ENCODE data around the gene KCNH1. TPM values are rescaled to one million over a fixed set of nuclear protein-coding genes. Genes with fewer than 3 reads are reported as not detected.

KCNH1 gene
- total and polyA plus RNA-seq, 2 experiments from 2014 or later = 0.28 TPM; not detected in 1

DNA sequence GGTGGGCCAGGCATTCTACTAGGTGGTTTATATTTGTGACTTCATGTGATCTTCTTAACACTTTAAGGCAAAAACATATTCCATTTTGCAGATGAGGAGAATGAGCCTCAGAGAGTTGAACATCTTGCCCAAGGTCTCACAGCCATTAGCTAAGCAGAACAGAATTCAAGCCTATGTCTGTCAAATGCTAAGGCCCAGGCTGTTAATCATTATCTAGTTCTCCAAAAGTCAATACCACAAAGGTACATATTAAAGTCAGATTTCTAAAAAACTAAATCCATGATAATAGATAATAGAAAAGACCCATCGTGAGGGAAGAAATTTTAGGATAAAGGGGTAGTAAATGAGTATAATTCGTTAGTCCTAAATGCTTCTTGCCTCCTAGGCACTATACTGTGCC is 234.3 kb downstream of the KCNH1 start:
- no peak overlapping the region for H2AFZ ChIP-seq
- no peaks in the 10 kb centered on the region for H3K4me1 Mint-ChIP-seq
- TF ChIP-seq ZNF331 (CRISPR knock-in tag; IDR thresholded peaks at IDR 0.05; ENCODE audit: low read depth) (no peak), JUNB (IDR thresholded peaks at IDR 0.05; ENCODE audit: unreplicated experiment) (no peak), NANOG (IDR thresholded peaks at IDR 0.05; ENCODE audit: borderline replicate concordance) (no peak), POLR2AphosphoS5 (IDR thresholded peaks at IDR 0.05; ENCODE audit: low read depth) (no peak), EZH2 (IDR thresholded peaks at IDR 0.05; ENCODE audit: low read depth, unreplicated experiment) (no peak), STAT1 (IDR thresholded peaks at IDR 0.05; ENCODE audit: unreplicated experiment) (no peak), ZNF114 (CRISPR knock-in tag; IDR thresholded peaks at IDR 0.05) (no peak), EZH2phosphoT487 (IDR thresholded peaks at IDR 0.05; ENCODE audit: unreplicated experiment) (no peak), CREB1 (CRISPR knock-in tag; IDR thresholded peaks at IDR 0.05; ENCODE audit: low read depth) (no peak)
- TF ChIP-seq, protein P1, sequence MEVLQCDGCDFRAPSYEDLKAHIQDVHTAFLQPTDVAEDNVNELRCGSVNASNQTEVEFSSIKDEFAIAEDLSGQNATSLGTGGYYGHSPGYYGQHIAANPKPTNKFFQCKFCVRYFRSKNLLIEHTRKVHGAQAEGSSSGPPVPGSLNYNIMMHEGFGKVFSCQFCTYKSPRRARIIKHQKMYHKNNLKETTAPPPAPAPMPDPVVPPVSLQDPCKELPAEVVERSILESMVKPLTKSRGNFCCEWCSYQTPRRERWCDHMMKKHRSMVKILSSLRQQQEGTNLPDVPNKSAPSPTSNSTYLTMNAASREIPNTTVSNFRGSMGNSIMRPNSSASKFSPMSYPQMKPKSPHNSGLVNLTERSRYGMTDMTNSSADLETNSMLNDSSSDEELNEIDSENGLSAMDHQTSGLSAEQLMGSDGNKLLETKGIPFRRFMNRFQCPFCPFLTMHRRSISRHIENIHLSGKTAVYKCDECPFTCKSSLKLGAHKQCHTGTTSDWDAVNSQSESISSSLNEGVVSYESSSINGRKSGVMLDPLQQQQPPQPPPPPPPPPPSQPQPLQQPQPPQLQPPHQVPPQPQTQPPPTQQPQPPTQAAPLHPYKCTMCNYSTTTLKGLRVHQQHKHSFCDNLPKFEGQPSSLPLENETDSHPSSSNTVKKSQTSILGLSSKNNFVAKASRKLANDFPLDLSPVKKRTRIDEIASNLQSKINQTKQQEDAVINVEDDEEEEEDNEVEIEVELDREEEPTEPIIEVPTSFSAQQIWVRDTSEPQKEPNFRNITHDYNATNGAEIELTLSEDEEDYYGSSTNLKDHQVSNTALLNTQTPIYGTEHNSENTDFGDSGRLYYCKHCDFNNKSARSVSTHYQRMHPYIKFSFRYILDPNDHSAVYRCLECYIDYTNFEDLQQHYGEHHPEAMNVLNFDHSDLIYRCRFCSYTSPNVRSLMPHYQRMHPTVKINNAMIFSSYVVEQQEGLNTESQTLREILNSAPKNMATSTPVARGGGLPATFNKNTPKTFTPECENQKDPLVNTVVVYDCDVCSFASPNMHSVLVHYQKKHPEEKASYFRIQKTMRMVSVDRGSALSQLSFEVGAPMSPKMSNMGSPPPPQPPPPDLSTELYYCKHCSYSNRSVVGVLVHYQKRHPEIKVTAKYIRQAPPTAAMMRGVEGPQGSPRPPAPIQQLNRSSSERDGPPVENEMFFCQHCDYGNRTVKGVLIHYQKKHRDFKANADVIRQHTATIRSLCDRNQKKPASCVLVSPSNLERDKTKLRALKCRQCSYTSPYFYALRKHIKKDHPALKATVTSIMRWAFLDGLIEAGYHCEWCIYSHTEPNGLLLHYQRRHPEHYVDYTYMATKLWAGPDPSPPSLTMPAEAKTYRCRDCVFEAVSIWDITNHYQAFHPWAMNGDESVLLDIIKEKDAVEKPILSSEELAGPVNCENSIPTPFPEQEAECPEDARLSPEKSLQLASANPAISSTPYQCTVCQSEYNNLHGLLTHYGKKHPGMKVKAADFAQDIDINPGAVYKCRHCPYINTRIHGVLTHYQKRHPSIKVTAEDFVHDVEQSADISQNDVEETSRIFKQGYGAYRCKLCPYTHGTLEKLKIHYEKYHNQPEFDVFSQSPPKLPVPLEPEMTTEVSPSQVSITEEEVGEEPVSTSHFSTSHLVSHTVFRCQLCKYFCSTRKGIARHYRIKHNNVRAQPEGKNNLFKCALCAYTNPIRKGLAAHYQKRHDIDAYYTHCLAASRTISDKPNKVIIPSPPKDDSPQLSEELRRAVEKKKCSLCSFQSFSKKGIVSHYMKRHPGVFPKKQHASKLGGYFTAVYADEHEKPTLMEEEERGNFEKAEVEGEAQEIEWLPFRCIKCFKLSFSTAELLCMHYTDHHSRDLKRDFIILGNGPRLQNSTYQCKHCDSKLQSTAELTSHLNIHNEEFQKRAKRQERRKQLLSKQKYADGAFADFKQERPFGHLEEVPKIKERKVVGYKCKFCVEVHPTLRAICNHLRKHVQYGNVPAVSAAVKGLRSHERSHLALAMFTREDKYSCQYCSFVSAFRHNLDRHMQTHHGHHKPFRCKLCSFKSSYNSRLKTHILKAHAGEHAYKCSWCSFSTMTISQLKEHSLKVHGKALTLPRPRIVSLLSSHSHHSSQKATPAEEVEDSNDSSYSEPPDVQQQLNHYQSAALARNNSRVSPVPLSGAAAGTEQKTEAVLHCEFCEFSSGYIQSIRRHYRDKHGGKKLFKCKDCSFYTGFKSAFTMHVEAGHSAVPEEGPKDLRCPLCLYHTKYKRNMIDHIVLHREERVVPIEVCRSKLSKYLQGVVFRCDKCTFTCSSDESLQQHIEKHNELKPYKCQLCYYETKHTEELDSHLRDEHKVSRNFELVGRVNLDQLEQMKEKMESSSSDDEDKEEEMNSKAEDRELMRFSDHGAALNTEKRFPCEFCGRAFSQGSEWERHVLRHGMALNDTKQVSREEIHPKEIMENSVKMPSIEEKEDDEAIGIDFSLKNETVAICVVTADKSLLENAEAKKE (CRISPR knock-in tag; IDR thresholded peaks at IDR 0.05) = no peak
- TF ChIP-seq, protein P2, sequence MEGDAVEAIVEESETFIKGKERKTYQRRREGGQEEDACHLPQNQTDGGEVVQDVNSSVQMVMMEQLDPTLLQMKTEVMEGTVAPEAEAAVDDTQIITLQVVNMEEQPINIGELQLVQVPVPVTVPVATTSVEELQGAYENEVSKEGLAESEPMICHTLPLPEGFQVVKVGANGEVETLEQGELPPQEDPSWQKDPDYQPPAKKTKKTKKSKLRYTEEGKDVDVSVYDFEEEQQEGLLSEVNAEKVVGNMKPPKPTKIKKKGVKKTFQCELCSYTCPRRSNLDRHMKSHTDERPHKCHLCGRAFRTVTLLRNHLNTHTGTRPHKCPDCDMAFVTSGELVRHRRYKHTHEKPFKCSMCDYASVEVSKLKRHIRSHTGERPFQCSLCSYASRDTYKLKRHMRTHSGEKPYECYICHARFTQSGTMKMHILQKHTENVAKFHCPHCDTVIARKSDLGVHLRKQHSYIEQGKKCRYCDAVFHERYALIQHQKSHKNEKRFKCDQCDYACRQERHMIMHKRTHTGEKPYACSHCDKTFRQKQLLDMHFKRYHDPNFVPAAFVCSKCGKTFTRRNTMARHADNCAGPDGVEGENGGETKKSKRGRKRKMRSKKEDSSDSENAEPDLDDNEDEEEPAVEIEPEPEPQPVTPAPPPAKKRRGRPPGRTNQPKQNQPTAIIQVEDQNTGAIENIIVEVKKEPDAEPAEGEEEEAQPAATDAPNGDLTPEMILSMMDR (conservative IDR thresholded peaks at IDR 0.05; ENCODE audit: low read depth in 2 of 2) = no peak
- TF ChIP-seq, protein P3, sequence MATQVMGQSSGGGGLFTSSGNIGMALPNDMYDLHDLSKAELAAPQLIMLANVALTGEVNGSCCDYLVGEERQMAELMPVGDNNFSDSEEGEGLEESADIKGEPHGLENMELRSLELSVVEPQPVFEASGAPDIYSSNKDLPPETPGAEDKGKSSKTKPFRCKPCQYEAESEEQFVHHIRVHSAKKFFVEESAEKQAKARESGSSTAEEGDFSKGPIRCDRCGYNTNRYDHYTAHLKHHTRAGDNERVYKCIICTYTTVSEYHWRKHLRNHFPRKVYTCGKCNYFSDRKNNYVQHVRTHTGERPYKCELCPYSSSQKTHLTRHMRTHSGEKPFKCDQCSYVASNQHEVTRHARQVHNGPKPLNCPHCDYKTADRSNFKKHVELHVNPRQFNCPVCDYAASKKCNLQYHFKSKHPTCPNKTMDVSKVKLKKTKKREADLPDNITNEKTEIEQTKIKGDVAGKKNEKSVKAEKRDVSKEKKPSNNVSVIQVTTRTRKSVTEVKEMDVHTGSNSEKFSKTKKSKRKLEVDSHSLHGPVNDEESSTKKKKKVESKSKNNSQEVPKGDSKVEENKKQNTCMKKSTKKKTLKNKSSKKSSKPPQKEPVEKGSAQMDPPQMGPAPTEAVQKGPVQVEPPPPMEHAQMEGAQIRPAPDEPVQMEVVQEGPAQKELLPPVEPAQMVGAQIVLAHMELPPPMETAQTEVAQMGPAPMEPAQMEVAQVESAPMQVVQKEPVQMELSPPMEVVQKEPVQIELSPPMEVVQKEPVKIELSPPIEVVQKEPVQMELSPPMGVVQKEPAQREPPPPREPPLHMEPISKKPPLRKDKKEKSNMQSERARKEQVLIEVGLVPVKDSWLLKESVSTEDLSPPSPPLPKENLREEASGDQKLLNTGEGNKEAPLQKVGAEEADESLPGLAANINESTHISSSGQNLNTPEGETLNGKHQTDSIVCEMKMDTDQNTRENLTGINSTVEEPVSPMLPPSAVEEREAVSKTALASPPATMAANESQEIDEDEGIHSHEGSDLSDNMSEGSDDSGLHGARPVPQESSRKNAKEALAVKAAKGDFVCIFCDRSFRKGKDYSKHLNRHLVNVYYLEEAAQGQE (IDR thresholded peaks at IDR 0.05; ENCODE audit: unreplicated experiment) = no peak
- TF ChIP-seq, protein P4, sequence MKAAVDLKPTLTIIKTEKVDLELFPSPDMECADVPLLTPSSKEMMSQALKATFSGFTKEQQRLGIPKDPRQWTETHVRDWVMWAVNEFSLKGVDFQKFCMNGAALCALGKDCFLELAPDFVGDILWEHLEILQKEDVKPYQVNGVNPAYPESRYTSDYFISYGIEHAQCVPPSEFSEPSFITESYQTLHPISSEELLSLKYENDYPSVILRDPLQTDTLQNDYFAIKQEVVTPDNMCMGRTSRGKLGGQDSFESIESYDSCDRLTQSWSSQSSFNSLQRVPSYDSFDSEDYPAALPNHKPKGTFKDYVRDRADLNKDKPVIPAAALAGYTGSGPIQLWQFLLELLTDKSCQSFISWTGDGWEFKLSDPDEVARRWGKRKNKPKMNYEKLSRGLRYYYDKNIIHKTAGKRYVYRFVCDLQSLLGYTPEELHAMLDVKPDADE (IDR thresholded peaks at IDR 0.05) = no peak

More for the DNA sequence above, 234.3 kb downstream of the KCNH1 start:
- no peaks in the 10 kb centered on the region for H4K20me1 ChIP-seq (replicated peaks; ENCODE audit: insufficient read depth)
- H3K27ac ChIP-seq (ENCODE audit: low read depth) = no peak overlapping the region
- peaks cover 2% of the 10 kb centered on the region for H3K27me3 Mint-ChIP-seq (ENCODE audit: insufficient read depth, low read depth, poor library complexity)
- H3K4me1 ChIP-seq (ENCODE audit: insufficient read depth) = no peaks in the 10 kb centered on the region
- H3K79me2 ChIP-seq (replicated peaks; ENCODE audit: insufficient read depth) = no peaks in the 10 kb centered on the region
- DNase-seq (ENCODE audit: low spot score) (no peak), ATAC-seq (no peak)
- H3K4me2 ChIP-seq = no peak overlapping the region
- no peaks in the 10 kb centered on the region for H3K36me3 Mint-ChIP-seq (ENCODE audit: low read depth)
- no peaks in the 10 kb centered on the region for H3K36me3 ChIP-seq (ENCODE audit: insufficient read depth)
- no peak overlapping the region for H3K27ac Mint-ChIP-seq
- no peaks in the 10 kb centered on the region for H3K9me2 ChIP-seq (ENCODE audit: insufficient read depth)
- H3K4me3 ChIP-seq = no peak overlapping the region
- H3K27me3 ChIP-seq (ENCODE audit: insufficient read depth) = no peaks in the 10 kb centered on the region
- H3K9me3 Mint-ChIP-seq = no peaks in the 10 kb centered on the region; the same call in 2 of the 3 replicates
- H3F3A ChIP-seq (replicated peaks; ENCODE audit: low read depth) = no peaks in the 10 kb centered on the region
- no peak overlapping the region for H3K4me3 Mint-ChIP-seq

All from GM23338 (cell line).